ENCODE data around the gene USP40.

USP40 gene

DNA sequence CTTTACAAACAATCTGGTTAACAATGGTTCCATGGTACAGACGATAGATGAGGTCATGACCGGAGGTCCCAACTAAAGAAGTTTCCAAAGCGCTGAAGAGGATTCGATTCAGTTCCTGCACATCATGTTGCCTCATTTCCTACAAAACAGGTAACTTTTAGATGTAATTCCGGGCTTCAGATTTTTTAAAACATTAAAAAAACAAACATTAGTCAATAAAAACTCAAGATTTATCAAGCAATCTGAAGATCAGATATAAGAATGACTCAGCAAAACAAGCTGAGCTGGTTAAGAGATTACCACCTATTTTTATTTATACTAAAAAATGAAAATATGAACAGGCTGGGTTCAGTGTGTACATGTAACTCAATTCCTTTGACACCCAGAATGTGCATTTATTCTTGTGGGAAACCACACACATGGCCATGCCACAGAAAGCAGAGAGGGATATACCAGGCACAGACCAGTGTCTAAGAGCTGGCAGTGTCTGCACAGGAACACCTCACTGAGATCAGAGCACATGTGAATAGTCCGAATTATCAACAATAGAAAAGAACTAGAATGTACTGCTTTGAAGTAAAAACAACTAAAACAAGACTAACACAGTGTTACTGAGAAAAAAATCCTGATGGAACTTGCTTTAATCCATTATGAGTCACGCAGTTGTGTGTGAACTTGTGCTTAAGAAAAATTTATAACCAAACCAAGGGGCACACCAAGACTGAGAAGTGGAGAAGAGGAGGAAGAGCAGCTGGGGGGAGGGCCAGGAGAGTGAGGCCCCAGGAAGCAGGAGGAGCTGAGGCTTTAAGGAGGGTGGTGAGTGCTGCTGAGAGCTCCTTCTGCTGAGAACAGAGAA is 9.5 kb downstream of the USP40 start:
- peak; percentile 13 to 25 for DNase-seq (ENCODE audit: low read depth in 2 of 2)

DNA sequence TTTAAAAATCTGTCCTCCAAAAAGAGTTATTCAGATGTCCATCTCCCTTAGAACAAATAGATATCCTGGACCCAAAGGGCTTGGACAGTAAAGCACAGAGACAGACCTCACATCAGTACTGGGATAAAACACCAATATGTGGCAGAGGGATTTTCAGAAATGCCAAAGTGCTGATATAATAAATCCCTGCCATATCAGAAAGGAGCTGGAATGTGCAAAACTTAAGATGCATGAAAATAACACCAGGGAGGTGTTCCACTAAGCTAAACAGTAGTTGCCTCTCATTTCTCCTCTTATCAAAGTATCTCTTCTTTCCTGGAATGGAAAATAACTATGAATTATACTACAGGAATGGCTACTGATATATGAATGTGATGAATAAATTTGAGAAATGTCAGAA is 13.2 kb downstream of the USP40 start:
- no peak for DNase-seq (ENCODE audit: low read depth in 2 of 2)

DNA sequence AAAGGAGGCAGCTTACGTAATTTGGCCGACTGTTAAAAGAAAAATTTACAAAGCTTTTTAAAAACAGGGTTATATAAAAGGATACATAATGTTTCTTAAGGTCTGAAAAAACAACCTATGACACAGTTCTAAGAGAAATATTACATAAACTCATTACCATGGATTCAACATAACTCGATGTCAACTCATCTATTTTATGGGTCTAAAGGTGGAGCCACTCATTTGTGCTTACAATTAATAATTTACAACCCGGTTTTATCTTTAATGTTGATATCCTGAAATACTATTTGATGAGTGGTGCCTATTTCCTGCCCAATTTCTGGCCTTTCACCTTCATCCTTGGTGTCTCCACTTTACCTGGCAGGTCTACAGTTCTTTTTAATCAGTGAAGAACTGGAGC is 15.1 kb downstream of the USP40 start:
- DNase-seq (ENCODE audit: low read depth in 2 of 2): no peak

DNA sequence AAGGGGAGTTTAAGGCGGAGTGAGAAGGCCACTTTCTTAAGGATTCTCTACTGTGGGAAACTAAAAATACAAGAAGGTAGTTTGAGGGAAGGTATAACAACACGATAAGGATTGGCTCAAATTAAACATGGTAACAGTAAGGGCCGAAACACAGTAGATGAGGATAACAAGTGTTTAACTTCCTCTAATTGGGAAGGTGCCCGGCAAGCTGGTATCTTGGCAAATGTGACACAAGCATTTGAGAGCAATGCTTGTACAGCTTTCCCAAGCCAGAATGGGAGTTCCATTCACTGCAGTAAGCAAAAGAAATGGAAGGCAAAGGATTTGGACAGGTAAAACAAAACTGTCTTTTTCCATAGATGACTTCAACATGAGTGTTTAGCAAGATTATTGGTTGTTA is 19.8 kb downstream of the USP40 start:
- no peak for DNase-seq (ENCODE audit: low read depth in 2 of 2)

DNA sequence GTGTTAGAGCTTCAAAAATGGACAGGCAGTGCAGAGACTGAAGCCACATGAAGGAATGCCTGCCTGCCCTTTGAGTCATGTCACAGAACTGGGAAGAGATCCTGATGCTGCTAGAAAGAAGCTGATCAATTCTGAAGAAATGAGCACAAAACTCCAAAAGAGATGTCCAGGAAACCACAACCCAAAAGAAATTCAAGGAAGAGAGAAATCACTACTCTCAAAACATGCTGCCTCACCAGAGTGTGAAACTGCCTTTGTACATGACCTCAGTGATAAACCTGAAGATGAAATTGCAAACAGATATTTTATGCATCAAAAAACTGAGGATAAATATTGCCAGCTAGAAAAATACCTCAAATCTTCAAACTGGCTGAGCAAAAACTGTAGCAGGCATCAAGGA is 20.5 kb downstream of the USP40 start:
- no peak for DNase-seq (ENCODE audit: low read depth in 2 of 2)

DNA sequence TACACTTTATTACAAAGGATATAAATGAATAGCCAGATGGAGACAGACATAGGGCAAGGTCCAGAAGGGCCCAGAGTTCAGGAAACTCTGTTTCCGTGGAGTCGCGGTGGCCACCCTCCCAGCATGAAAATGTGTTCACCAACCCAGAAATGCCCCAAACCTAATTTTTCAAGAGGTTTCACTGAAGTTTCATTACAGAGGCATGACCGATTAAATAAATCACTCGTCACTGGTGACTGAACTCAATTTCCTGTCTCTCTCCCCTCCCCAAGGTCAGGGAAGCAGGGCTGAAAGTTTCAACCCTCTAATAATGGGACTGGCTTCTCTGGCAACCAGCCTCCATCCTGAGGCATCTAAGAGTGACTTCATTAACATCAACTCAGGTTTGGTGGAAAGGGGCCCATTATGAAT is 22.4 kb downstream of the USP40 start:
- no peak for DNase-seq (ENCODE audit: low read depth in 2 of 2)

DNA sequence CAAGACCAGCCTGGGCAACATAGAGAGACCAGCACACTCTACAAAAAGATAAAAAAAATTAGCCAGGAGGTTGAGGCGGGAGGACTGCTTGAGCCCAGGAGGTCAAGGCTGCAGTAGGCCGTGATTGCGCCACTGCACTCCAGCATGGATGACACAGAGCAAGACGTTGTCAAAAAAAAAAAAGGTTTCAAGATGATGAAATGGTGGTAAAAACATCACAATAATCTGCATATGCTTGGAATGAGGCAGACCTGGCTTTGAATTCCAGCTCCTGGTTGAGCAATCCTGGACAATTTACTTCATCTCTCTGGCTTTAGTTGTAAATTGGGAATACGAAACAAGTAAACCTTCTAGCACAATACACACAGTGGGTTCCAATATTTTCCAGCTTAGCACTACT is 24.1 kb downstream of the USP40 start:
- peak; percentile 42 to 52 for DNase-seq (ENCODE audit: low read depth in 2 of 2)

DNA sequence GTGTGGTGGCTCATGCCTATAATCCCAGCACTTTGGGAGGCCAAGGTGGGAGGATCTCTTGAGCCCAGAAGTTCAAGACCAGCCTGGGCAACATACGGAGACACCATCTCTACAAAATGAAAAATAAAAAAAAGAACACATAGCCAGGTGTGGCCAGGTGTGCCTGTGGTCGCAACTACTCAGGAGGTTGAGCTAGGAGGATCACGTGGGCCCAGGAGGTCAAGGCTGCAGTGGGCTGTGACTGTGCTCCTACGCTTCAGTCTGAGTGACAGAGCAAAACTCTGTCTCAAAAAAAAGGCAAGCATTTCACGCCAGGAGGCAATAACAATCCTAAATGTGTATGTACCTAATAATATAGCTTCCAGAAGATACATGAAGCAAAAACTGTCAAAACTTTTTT is 27.8 kb downstream of the USP40 start:
- no peak for DNase-seq (ENCODE audit: low read depth in 2 of 2)

DNA sequence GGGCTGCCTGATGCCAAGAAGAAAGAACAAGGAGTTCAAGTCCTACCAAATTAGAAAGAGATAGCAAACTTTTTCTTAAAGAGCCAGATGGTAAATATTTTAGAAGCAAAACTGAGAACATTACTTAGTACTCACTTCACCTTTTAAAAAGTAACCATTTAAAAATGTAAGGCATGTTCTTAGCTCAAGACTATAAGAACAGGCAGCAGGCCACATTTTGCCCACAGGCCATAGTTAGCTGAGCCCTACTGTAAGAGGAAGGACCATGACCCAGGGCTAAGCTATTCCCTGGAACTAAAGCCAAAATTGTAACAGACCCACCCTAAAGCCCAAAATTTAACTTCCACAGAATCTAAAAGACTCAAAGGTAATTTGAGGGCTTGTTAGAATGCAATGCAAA is 31.3 kb downstream of the USP40 start:
- DNase-seq (ENCODE audit: low read depth in 2 of 2): no peak

DNA sequence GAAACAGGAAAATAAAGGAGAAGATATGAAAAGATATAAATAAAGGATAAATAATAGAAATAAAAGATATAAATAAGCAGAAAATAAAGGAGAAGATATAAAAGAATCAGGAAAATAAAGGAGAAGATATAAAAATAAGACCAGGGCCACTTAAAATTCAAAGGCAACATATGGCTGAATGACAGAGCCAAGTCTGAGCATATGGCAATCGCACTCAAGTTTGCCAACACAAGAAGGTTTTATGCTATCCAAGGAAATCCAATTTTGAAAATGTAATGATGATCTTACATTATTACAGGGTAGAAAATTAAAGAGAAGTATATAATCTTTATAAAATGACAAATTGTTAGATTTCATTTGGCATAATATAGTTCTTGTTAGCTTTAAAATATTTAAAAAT is 33.6 kb downstream of the USP40 start:
- DNase-seq (ENCODE audit: low read depth in 2 of 2): no peak

DNA sequence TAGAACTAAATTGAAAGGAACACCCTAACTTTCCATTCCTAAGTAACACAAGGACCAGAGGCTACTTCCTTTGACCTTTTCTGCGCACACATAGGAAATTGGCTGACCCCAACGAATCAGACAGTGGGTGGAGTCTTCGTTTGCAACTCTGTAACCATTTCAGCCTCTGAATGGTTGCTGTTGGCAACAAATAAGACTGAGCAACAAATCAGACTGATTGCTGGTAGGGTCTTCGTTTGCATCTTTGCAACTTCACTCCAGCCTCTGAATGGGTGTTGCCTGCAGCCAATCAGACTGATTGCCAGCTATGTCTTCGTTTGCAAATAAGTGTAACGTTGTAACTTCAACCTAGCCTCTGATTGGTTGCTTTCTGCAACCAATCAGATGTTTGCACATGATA is 34.6 kb downstream of the USP40 start:
- DNase-seq (ENCODE audit: low read depth in 2 of 2): no peak

DNA sequence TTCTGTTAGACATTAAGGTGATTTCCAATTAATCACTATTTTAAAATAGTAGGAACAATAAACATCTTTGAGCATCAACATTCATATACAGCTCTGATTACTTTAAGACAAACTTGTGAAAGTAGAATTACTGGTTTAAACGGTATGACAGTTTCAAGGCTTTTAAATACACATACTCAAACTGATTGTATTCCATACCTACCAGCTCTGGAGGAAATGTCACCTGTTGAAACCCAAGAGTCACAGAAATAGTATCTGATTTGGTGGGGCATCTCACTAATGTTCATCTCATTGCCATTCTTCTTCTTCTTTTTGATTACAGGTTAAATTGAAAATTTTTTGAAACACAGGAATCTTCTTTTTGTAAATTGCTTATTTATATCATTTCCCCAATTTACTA is 36.2 kb downstream of the USP40 start:
- no peak for DNase-seq (ENCODE audit: low read depth in 2 of 2)

DNA sequence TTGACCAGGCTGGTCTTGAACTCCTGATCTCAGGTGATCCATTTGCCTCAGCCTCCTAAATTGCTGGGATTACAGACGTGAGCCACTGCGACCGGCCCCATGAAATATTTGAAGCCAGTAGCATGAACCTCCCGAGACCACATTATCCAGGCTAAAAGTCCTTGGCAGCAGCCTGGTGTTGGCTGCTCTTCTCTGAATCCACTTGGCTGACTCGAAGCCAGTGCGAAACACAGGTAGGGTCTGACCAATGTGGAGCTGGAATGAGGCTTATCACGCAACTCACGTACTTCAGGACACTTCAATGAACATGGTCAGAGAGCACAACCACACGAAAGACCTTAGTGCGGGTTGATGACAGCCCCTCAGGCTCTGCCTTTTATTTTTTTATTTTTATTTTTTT is 38.4 kb downstream of the USP40 start:
- no peak for DNase-seq (ENCODE audit: low read depth in 2 of 2)

DNA sequence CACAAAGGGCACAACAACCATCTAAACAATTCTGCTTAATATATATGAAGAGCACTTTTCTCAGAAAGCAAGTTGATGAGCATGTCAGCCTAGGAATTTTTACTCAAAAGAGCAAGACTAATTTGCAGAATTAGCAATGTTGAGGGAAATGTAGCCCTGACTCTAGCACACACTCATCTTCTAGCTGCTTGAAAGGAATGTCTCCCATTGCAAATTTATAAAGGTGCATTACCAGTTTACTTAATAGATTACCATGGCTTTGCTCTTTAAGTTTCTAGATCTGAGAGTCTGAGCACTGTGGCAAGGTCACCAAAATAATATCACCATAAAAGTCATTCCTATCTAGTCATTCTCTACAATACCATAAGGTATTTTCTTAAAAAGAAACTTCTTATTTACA is 40.8 kb downstream of the USP40 start:
- DNase-seq (ENCODE audit: low read depth in 2 of 2): no peak

DNA sequence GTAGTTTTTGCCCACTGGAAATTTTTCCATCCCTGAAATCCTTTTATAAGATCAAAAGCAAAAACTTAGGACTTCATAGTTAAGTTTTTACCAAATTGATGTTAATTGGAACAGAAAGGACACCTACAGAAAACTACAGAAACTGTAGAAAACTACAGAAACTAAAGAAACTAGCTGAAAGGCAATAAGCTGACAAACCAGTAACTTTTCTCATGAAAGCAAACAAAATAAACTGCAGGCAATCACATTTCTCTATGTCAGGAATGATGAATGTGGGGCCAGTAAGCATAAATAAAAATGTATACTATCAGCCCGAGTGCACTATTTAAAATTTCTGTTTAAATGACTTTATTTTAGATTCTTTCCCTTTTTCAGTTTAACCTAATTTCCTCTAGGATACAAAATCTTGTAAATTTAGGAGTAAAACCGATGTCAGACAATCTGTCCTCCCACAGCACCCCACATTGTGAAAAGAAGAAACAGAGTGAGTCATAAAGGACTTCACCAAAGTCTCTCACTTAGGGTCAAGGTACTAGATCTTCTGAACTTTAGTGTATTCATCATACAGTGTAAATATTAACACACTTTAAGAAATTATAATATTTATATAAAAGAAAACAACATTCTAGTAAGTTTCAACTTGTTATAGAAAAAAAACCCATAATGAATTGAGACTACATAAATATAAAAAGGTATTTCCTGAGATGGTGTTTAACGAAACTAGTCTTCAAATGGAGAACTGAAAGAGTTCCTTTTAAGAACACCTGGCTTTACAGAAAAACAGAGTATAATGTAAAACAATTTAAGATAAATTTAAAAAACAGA is 46.6 kb downstream of the USP40 start:
- DNase-seq (ENCODE audit: low read depth in 2 of 2): no peak

DNA sequence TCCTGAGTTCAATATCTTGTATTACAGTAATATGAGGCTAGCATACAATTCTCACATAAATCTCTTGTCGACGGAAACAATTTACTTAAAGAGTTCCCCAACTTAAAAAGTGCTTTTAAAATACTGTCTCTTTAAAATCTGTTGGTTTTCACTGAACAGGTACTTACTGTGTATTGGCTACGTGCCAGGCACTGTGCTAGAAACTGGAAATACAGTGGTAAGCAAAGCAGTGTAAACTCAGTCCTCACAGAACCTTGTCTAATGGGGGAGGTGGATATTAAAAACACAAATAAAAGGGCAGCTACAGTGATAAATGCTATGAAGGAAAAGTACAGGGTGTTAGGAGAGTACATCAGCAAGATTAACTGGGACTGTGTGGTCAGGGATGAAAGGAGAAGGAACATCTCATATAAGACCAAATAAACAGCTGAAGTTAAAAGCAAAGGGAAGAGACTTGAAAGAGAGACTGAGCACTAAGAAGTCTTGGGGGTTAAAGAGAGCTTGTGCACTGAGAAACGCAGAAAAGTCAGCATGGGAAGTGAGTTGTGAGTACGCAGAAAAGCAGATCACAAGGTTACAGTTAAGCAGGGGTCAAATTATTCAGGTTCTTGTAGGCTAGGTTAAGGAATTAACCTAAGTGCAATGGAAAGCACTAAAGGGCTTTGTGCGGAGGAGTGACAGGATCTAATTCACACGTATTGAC is 52.5 kb downstream of the USP40 start:
- no peak for DNase-seq (ENCODE audit: low read depth in 2 of 2)

DNA sequence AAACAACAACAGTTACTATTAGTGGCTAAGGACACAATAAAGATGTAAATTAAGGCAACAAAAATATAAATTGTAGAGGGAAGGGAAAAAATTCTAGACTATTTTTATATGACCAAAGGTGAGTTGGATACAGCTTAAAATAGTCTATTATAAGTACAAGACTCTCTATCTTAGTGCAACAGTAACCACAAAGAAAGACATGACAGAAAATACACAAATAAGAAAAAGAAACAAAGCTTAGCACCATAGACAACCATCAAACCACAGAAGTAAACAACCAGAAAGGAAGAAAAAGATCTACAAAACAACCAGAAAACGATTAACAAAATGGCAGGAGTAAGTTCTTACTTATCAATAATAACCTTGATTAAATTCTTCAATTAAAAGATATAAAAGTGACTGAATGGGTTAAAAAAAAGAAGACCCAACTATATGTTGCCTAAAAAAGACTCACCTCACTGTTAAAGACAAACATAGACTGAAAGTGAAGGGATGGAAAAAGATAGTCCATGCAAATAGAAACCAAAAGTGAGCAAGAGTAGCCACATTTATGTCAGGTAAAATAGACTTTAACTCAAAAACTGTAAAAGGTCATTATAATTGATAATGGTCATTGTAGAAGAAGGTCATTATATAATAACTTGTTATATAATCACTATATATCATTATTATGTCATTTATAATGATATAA is 62.5 kb downstream of the USP40 start:
- no peak for DNase-seq (ENCODE audit: low read depth in 2 of 2)

DNA sequence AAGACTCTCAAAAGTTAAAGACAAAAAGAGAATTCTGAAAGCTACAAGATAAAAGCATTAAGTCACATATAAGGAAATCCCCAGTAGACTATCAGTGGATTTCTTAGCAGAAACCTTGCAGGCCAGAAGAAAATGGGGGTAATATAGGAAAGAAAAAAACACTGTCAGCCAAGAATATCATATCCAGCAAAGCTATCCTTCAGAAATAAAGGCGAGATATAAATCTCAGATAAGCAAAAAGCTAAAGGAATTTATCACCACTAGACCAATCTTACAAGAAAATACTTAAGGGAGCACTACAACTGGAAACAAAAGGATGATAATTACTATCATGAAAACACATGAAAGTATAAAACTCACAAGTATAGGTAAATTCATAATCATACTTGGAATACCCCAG is 63.1 kb downstream of the USP40 start:
- no peak for DNase-seq (ENCODE audit: low read depth in 2 of 2)

DNA sequence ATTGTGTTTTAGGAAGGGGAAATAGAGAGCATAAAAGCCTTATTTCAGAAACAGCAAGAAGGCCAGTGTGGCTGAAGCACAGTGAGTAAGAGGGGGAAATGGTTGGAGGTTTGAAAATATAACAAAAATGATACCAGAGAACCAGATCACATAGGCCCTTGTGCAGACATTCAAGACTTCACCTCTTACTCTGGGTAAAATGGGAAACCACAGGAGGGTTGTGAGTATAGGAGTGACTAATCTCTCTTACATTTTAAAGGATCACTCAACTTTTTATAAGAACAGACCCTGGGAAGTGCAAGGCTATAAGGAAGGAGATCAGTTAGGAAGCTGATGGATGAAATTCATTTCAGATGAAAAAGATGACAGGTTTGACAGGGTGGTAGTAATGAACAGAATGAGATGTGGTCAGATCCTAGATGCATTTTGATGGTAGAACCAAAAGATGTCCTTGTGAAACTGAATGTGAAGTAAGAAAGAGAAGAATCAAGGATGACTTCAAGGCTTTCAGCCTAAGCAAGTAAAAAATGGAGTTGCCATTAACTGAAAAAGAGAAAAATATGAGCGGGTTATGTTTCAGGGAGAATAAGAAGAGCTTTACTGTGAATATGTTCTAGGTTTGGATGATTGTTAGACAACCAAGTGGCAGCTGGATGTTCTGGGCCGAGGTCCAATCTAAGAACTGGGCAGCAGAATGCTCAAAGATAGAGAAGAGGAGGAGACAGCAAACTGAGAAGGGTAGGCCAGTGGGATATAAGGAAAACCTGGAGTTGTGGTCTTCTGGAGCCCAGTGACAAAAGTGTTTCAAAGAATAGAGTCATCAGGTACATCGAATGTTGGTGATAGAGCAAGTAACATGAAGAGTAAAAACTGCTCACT is 65.1 kb downstream of the USP40 start:
- DNase-seq (ENCODE audit: low read depth in 2 of 2): peak; percentile 16 to 24

DNA sequence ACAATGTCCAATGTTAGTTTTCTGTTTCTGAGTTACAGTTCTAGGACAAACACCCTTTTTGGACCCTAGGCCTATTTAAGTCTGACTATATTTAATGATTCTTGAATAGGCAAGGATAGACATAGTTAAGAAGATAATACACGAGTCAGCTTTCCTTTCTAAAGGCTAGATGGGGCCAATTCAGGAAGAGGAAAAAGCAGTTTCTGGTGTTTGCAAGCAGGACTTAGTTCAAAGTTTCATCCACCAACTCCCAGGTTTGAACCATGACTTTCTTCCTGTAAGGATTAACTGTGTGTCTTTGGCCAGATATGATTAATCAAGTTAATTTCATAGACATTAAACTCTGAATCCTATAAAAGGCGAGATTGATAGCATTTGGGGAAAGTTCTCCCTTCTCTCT is 66.7 kb downstream of the USP40 start:
- DNase-seq (ENCODE audit: low read depth in 2 of 2): no peak

DNA sequence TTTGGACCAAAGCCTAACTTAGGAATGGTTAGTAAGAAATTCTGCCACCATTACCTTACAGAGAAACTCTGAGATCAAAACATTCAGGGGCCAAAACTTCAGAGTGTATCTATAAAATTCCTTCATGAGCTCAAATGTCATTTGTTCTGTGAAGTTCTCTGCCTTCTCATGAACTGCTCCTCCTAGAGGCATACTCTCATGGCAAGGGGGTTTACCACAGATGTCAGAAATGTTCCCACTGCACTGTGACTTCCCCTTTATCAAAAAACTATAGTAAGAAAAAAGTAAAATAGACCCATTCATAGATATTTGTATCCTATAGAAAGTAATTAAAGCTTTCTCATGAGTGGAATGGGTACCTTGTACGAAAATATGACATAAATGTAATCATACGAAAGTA is 68.5 kb downstream of the USP40 start:
- DNase-seq (ENCODE audit: low read depth in 2 of 2): no peak

All from fibroblast of skin of left biceps (primary cell).